Measurements from ENCODE around the gene PHF11.
A peak's percentile ranks its signal among the peaks of the same experiment; 100 is the strongest.

PHF11 gene

GRCh38 chr13:49495783-49496762, at the start of gene PHF11:
Gene PHF11 (plus strand): TSS chr13:49495953. CDS start chr13:49496002, 49 bp downstream.
- DNase-seq (ENCODE audit: low read depth in 2 of 2), result peak; percentile 78 to 82

- DNase-seq (ENCODE audit: low read depth in 2 of 2), result no peak
These were observed 49.3 kb upstream of the PHF11 start for GRCh38 chr13:49446473-49446872.

GRCh38 chr13:49448753-49449152, 47.0 kb upstream of the PHF11 start:
- no peak for DNase-seq (ENCODE audit: low read depth in 2 of 2)

- no peak for DNase-seq (ENCODE audit: low read depth in 2 of 2)
These were observed 45.5 kb upstream of the PHF11 start for GRCh38 chr13:49450105-49450819.

GRCh38 chr13:49452725-49453457, 42.9 kb upstream of the PHF11 start:
- no peak for DNase-seq (ENCODE audit: low read depth in 2 of 2)

- no peak for DNase-seq (ENCODE audit: low read depth in 2 of 2)
These were observed 42.3 kb upstream of the PHF11 start for GRCh38 chr13:49453465-49453864.

- DNase-seq (ENCODE audit: low read depth in 2 of 2), result no peak
These were observed 41.3 kb upstream of the PHF11 start for GRCh38 chr13:49454388-49455006.

GRCh38 chr13:49455007-49455398, 40.8 kb upstream of the PHF11 start:
- no peak for DNase-seq (ENCODE audit: low read depth in 2 of 2)

GRCh38 chr13:49456156-49456555, 39.6 kb upstream of the PHF11 start:
- DNase-seq (ENCODE audit: low read depth in 2 of 2), result no peak

- no peak for DNase-seq (ENCODE audit: low read depth in 2 of 2)
These were observed 38.5 kb upstream of the PHF11 start for GRCh38 chr13:49457221-49457620.

GRCh38 chr13:49459580-49459979, 36.2 kb upstream of the PHF11 start:
- DNase-seq (ENCODE audit: low read depth in 2 of 2), result no peak

GRCh38 chr13:49464085-49464484, 31.7 kb upstream of the PHF11 start:
- DNase-seq (ENCODE audit: low read depth in 2 of 2), result no peak

GRCh38 chr13:49464621-49465325, 31.0 kb upstream of the PHF11 start:
- DNase-seq (ENCODE audit: low read depth in 2 of 2), result no peak

- DNase-seq (ENCODE audit: low read depth in 2 of 2), result no peak
These were observed 29.4 kb upstream of the PHF11 start for GRCh38 chr13:49466292-49466838.

- DNase-seq (ENCODE audit: low read depth in 2 of 2), result no peak
These were observed 23.6 kb upstream of the PHF11 start for GRCh38 chr13:49472186-49472585.

- no peak for DNase-seq (ENCODE audit: low read depth in 2 of 2)
These were observed 19.2 kb upstream of the PHF11 start for GRCh38 chr13:49476529-49476928.

GRCh38 chr13:49481788-49482187, 14.0 kb upstream of the PHF11 start:
- no peak for DNase-seq (ENCODE audit: low read depth in 2 of 2)

GRCh38 chr13:49488563-49488962, 7.2 kb upstream of the PHF11 start:
- DNase-seq (ENCODE audit: low read depth in 2 of 2), result no peak

GRCh38 chr13:49494645-49495044, 1.1 kb upstream of the PHF11 start:
- DNase-seq (ENCODE audit: low read depth in 2 of 2), result no peak

- peak in 1 of 2 donors; percentile 33 for DNase-seq (ENCODE audit: low read depth in 2 of 2)
These were observed 1.1 kb downstream of the PHF11 start for GRCh38 chr13:49496837-49497236.

GRCh38 chr13:49497272-49497671, 1.5 kb downstream of the PHF11 start:
- DNase-seq (ENCODE audit: low read depth in 2 of 2), result no peak
